ENCODE results near the gene MED7.

MED7 gene

DNA sequence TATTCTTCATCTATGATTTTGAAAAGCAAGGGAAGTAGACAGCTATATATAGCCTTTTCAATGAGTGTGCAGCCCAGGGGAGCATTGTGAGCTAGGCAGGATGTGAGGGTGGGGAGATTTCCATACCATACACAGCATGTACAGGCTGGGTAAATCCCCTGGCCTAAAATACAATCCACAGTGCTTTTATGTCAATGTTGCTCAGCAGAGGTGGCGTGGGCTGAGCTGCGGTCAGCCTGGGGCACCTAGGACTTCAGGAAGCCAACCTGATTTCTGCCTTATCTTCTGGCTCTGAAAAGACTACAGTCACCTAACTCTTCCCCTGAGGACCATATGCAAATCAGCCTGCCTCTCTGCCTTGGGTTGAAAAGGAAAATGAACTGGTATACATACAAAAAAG is 29.7 kb upstream of the MED7 start:
- Mint-ChIP-seq H3K4me1 (ENCODE audit: low read depth) (no peaks in the 10 kb centered on the region), H3K27ac (no peak overlapping the region), H3K9me3 (peaks cover 14% of the 10 kb centered on the region), H3K4me3 (no peak overlapping the region), H3K36me3 (ENCODE audit: low read depth) (no peaks in the 10 kb centered on the region), H3K27me3 (peaks cover 4% of the 10 kb centered on the region)
- intact Hi-C loops (cut with micrococcal nuclease) = no loop called here

GRCh38 chr5:157168286-157168685 is 25.6 kb upstream of the MED7 start:
- no peaks in the 10 kb centered on the region for H3K4me1 Mint-ChIP-seq (ENCODE audit: low read depth)
- H3K9me3 Mint-ChIP-seq = peaks cover 14% of the 10 kb centered on the region
- intact Hi-C loops (cut with micrococcal nuclease) = no loop called here
- H3K36me3 Mint-ChIP-seq (ENCODE audit: low read depth) = no peaks in the 10 kb centered on the region
- no peak overlapping the region for H3K4me3 Mint-ChIP-seq
- no peak overlapping the region for H3K27ac Mint-ChIP-seq
- H3K27me3 Mint-ChIP-seq = peaks cover 11% of the 10 kb centered on the region

GRCh38 chr5:157167214-157167621 is 24.6 kb upstream of the MED7 start:
- Mint-ChIP-seq H3K4me1 (ENCODE audit: low read depth) (no peaks in the 10 kb centered on the region), H3K27ac (no peak overlapping the region), H3K4me3 (no peak overlapping the region), H3K27me3 (peaks cover 16% of the 10 kb centered on the region), H3K9me3 (peaks cover 14% of the 10 kb centered on the region), H3K36me3 (ENCODE audit: low read depth) (no peaks in the 10 kb centered on the region)
- intact Hi-C loops (cut with micrococcal nuclease) = no loop called here

DNA sequence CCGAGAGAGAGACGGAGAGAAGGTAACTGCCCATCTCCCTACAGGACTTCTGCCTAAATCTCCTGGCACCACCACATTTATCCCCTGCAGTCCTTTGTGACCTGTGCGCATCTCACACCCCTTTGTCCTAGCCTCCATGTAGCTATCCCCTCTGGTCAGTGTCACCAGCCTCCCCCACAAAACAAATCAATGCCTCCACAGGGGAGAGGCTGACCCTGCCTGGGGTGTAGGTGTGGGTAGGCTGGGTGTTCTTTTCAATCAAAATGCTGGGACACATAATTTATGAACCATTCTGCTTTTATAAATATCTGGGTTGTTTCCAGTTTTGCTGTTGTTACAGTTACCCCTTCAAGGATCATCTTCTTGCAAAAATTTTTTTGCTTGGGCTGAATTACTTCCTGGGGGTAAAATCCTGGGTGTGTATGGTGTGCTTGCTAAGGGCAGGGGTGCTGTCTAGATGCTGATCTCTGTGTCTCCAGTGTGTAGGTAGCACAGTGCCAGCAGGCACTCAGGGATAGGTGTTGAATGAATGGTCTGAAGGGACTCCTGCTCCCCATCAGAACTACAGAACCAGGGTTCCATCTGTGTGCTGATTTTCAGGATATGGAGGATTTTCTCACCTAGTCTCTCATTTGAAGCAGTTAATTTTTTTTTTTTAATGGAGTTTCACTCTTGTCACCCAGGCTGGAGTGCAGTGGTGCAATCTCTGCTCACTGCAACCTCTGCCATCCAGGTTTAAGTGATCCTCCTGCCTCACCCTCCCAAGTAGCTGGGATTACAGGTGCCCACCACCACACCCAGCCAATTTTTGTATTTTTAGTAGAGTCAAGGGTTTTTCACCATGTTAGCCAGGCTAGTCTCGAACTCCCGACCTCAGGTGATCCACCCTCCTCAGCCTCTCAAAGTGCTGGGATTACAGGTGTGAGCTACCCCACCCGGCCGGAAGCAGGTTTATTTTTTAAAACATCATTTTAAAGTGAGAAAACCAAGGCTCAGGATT is 23.8 kb upstream of the MED7 start, which contains the start of gene GARIN3:
Gene GARIN3 (minus strand): TSS at position 51 of the 1,000 bp plus-strand sequence. CDS start 96 bp downstream, outside the sequence.
- Mint-ChIP-seq H3K4me3 (no peak within 1 kb of the TSS), H3K27ac (no peak within 1 kb of the TSS), H3K27me3 (peaks cover 16% of the 10 kb centered on the region), H3K36me3 (ENCODE audit: low read depth) (no peaks in the 10 kb centered on the region), H3K4me1 (ENCODE audit: low read depth) (no peaks in the 10 kb centered on the region), H3K9me3 (peaks cover 14% of the 10 kb centered on the region)
- intact Hi-C loops (cut with micrococcal nuclease) = no loop called here

GRCh38 chr5:157165668-157166067 is 23.0 kb upstream of the MED7 start:
- Mint-ChIP-seq H3K27ac (no peak overlapping the region), H3K4me3 (no peak overlapping the region), H3K27me3 (peaks cover 13% of the 10 kb centered on the region), H3K9me3 (peaks cover 7% of the 10 kb centered on the region), H3K4me1 (ENCODE audit: low read depth) (no peaks in the 10 kb centered on the region), H3K36me3 (ENCODE audit: low read depth) (no peaks in the 10 kb centered on the region)
- intact Hi-C loops (cut with micrococcal nuclease) = no loop called here

- Mint-ChIP-seq H3K9me3 (peaks cover 3% of the 10 kb centered on the region), H3K27me3 (peaks cover 13% of the 10 kb centered on the region), H3K4me1 (ENCODE audit: low read depth) (no peaks in the 10 kb centered on the region), H3K27ac (no peak overlapping the region), H3K36me3 (ENCODE audit: low read depth) (no peaks in the 10 kb centered on the region), H3K4me3 (no peak overlapping the region)
- intact Hi-C loops (cut with micrococcal nuclease) = no loop called here
These were observed 22.6 kb upstream of the MED7 start for GRCh38 chr5:157165261-157165660.

GRCh38 chr5:157164521-157164920 is 21.9 kb upstream of the MED7 start:
- Mint-ChIP-seq H3K36me3 (ENCODE audit: low read depth) (no peaks in the 10 kb centered on the region), H3K27ac (no peak overlapping the region), H3K9me3 (no peaks in the 10 kb centered on the region), H3K4me3 (no peak overlapping the region), H3K4me1 (ENCODE audit: low read depth) (no peaks in the 10 kb centered on the region), H3K27me3 (peaks cover 18% of the 10 kb centered on the region)
- intact Hi-C loops (cut with micrococcal nuclease) = no loop called here

- intact Hi-C loops (cut with micrococcal nuclease) = no loop called here
- no peak overlapping the region for H3K27ac Mint-ChIP-seq
- H3K27me3 Mint-ChIP-seq = peaks cover 17% of the 10 kb centered on the region
- no peak overlapping the region for H3K4me3 Mint-ChIP-seq
- H3K9me3 Mint-ChIP-seq = no peaks in the 10 kb centered on the region
- H3K4me1 Mint-ChIP-seq (ENCODE audit: low read depth) = no peaks in the 10 kb centered on the region
- no peaks in the 10 kb centered on the region for H3K36me3 Mint-ChIP-seq (ENCODE audit: low read depth)
These were observed 20.4 kb upstream of the MED7 start for GRCh38 chr5:157162919-157163510.

GRCh38 chr5:157161996-157162395 is 19.3 kb upstream of the MED7 start:
- H3K27me3 Mint-ChIP-seq = peaks cover 17% of the 10 kb centered on the region
- no peak overlapping the region for H3K4me3 Mint-ChIP-seq
- H3K36me3 Mint-ChIP-seq (ENCODE audit: low read depth) = no peaks in the 10 kb centered on the region
- H3K27ac Mint-ChIP-seq = no peak overlapping the region
- no peaks in the 10 kb centered on the region for H3K9me3 Mint-ChIP-seq
- intact Hi-C loops (cut with micrococcal nuclease) = no loop called here
- no peaks in the 10 kb centered on the region for H3K4me1 Mint-ChIP-seq (ENCODE audit: low read depth)

DNA sequence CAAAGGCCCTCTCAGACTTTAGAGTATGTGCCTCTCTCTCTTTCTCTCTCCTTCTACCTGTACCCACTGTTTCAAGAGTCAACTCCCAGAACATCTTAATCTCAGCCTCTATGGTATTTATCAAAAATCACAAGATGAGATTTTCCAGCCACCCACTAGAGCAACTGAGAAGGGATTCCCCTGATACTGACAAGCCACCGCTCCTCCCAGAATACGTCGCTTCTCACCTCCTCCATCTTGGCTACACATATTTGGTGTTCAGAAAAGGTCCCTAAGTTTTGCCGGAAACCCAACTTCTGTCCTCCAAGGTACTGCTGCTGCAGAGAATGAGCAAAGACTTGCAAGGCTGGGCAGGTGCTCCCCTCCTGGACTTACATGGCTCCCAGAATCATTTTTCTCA is 17.3 kb upstream of the MED7 start:
- intact Hi-C loops (cut with micrococcal nuclease) = no loop called here
- Mint-ChIP-seq H3K4me3 (no peak overlapping the region), H3K36me3 (ENCODE audit: low read depth) (no peaks in the 10 kb centered on the region), H3K27me3 (peaks cover 22% of the 10 kb centered on the region), H3K27ac (no peak overlapping the region), H3K4me1 (ENCODE audit: low read depth) (no peaks in the 10 kb centered on the region), H3K9me3 (no peaks in the 10 kb centered on the region)

GRCh38 chr5:157159209-157159751 is 16.6 kb upstream of the MED7 start:
- H3K4me1 Mint-ChIP-seq (ENCODE audit: low read depth) = no peaks in the 10 kb centered on the region
- no peaks in the 10 kb centered on the region for H3K36me3 Mint-ChIP-seq (ENCODE audit: low read depth)
- no peak overlapping the region for H3K27ac Mint-ChIP-seq
- peaks cover 24% of the 10 kb centered on the region for H3K27me3 Mint-ChIP-seq
- intact Hi-C loops (cut with micrococcal nuclease) = no loop called here
- no peak overlapping the region for H3K4me3 Mint-ChIP-seq
- no peaks in the 10 kb centered on the region for H3K9me3 Mint-ChIP-seq

- H3K4me1 Mint-ChIP-seq (ENCODE audit: low read depth) = no peaks in the 10 kb centered on the region
- H3K9me3 Mint-ChIP-seq = no peaks in the 10 kb centered on the region
- peaks cover 23% of the 10 kb centered on the region for H3K27me3 Mint-ChIP-seq
- intact Hi-C loops (cut with micrococcal nuclease) = no loop called here
- H3K36me3 Mint-ChIP-seq (ENCODE audit: low read depth) = no peaks in the 10 kb centered on the region
- H3K4me3 Mint-ChIP-seq = no peak overlapping the region
- H3K27ac Mint-ChIP-seq = no peak overlapping the region
These were observed 14.7 kb upstream of the MED7 start for GRCh38 chr5:157157293-157157891.

DNA sequence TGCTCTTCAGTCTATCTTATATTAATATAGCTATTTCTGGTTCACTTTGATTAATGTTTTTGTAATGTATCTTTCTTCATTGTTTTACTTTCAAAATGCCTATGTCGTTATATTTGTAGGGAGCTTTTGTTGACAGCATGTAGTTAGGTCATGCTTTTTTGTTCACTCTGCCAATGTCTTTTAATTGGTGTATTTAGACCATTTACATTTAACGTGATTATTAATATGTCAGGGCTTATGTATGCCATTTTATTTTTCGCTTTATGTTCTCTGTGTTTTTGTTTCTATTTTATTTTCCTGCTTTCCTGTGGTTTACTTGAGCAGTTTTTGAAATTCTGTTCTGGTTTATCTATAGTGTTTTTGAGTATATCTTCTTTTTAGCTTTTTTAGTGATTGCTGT is 12.6 kb upstream of the MED7 start:
- Mint-ChIP-seq H3K9me3 (no peaks in the 10 kb centered on the region), H3K4me3 (no peak overlapping the region), H3K4me1 (ENCODE audit: low read depth) (no peaks in the 10 kb centered on the region), H3K36me3 (ENCODE audit: low read depth) (no peaks in the 10 kb centered on the region), H3K27ac (no peak overlapping the region), H3K27me3 (peaks cover 23% of the 10 kb centered on the region)
- intact Hi-C loops (cut with micrococcal nuclease) = no loop called here

DNA sequence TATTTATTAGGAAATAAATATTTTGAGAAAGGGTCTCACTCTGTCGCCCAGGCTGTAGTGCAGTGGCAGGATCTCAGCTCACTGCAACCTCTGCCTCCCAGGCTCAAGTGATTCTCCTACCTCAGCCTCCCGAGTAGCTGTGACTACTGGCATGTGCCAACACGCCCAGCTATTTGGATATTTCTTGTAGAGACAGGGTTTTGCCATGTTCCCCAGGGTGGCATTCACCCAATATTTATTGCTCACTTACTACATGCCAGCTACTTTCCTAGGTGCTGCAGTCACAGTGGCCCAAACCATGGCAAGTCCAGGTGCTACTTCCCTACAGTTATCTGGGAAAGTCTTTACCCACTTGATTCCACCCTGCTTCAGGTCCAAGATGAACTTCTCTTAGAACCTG is 8.3 kb upstream of the MED7 start:
- H3K9me3 Mint-ChIP-seq = no peaks in the 10 kb centered on the region
- no peak overlapping the region for H3K27ac Mint-ChIP-seq
- H3K36me3 Mint-ChIP-seq (ENCODE audit: low read depth) = no peaks in the 10 kb centered on the region
- intact Hi-C loops (cut with micrococcal nuclease) = no loop called here
- H3K4me3 Mint-ChIP-seq = no peak overlapping the region
- H3K27me3 Mint-ChIP-seq = peaks cover 20% of the 10 kb centered on the region
- peaks cover 3% of the 10 kb centered on the region for H3K4me1 Mint-ChIP-seq (ENCODE audit: low read depth)

Measured in dendritic cell treated with granulocyte-macrophage colony-stimulating factor and Interleukin-4, amounts not matched to agents 40 ng/mL and 50 ng/mL, for 4 days (primary cell).